ENCODE results near the gene NDUFB7. TPM values are rescaled to one million over a fixed set of nuclear protein-coding genes. Genes with fewer than 3 reads are reported as not detected.

Gene NDUFB7
- total RNA-seq (100 to 1,000 TPM; 389 to 493 TPM), polyA plus RNA-seq (ENCODE audit: insufficient read depth, low read depth, low replicate concordance) (259 TPM)
- long read RNA-seq, donor 1, transcript NDUFB7-201 (3 exons, 531 nt), result major isoform, 127 of 132 reads
- long read RNA-seq, donor 1, partial matches to known transcripts, result 5 of 132 reads
- long read RNA-seq, donor 1, other reads (novel, unspliced or antisense), result 0 of 132 reads
- long read RNA-seq, donor 2, transcript NDUFB7-201 (3 exons, 531 nt), result major isoform, 94 of 94 reads
- long read RNA-seq, donor 2, partial matches to known transcripts, result 0 of 94 reads
- long read RNA-seq, donor 2, other reads (novel, unspliced or antisense), result 0 of 94 reads

- no peaks in the 10 kb centered on the region for H3K27me3 ChIP-seq
- H3K9me3 ChIP-seq, result no peaks in the 10 kb centered on the region
- intact Hi-C loops (cut with DNase I; ENCODE audit: low total_unique reads), result no loop called here
- no peak for TF ChIP-seq POLR2A (IDR thresholded peaks at IDR 0.05)
- TF ChIP-seq, protein P1, sequence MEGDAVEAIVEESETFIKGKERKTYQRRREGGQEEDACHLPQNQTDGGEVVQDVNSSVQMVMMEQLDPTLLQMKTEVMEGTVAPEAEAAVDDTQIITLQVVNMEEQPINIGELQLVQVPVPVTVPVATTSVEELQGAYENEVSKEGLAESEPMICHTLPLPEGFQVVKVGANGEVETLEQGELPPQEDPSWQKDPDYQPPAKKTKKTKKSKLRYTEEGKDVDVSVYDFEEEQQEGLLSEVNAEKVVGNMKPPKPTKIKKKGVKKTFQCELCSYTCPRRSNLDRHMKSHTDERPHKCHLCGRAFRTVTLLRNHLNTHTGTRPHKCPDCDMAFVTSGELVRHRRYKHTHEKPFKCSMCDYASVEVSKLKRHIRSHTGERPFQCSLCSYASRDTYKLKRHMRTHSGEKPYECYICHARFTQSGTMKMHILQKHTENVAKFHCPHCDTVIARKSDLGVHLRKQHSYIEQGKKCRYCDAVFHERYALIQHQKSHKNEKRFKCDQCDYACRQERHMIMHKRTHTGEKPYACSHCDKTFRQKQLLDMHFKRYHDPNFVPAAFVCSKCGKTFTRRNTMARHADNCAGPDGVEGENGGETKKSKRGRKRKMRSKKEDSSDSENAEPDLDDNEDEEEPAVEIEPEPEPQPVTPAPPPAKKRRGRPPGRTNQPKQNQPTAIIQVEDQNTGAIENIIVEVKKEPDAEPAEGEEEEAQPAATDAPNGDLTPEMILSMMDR (IDR thresholded peaks at IDR 0.05), result peak; percentile 81 to 86 (median 81)
- H3K4me3 ChIP-seq, result peak within 1 kb of the TSS; percentile 73 to 94
- H3K27ac ChIP-seq, result peak within 1 kb of the TSS; percentile 17 to 69
- DNase-seq, result peak; percentile 96
- 2 to 5% methylated on average over 17 to 35 of the region's 40 CpGs for WGBS, 2 donors
- no peaks in the 10 kb centered on the region for H3K36me3 ChIP-seq (ENCODE audit: low read depth, missing control alignments)
- H3K4me1 ChIP-seq, result peaks cover 25% of the 10 kb centered on the region
Observed at GRCh38 chr19:14571695-14572490, at the start of gene NDUFB7. Gene NDUFB7, minus strand, starts transcription at chr19:14572066. Its CDS starts 66 bp downstream, at chr19:14572000.

- no peak overlapping the region for H3K27ac ChIP-seq
Observed at GRCh38 chr19:14619404-14619803, 47.5 kb upstream of the NDUFB7 start.

GRCh38 chr19:14616407-14616806 is 44.5 kb upstream of the NDUFB7 start:
- Histone ChIP-seq H3K4me3 (no peak overlapping the region), H3K4me1 (no peaks in the 10 kb centered on the region), H3K36me3 (ENCODE audit: low read depth, missing control alignments) (no peaks in the 10 kb centered on the region), H3K27ac (no peak overlapping the region), H3K9me3 (peaks cover 3% of the 10 kb centered on the region), H3K27me3 (no peaks in the 10 kb centered on the region)
- WGBS, 2 donors, result 90 to 92% methylated on average over 3 of the region's 3 CpGs
- intact Hi-C loops (cut with DNase I; ENCODE audit: low total_unique reads), result no loop called here
- no peak for DNase-seq
- TF ChIP-seq, protein P1 (IDR thresholded peaks at IDR 0.05), result no peak
- TF ChIP-seq POLR2A (IDR thresholded peaks at IDR 0.05), result no peak

More at GRCh38 chr19:14619404-14619803, 47.5 kb upstream of the NDUFB7 start:
- Histone ChIP-seq H3K4me3 (no peak overlapping the region), H3K36me3 (ENCODE audit: low read depth, missing control alignments) (no peaks in the 10 kb centered on the region), H3K9me3 (peaks cover 3% of the 10 kb centered on the region), H3K4me1 (no peaks in the 10 kb centered on the region), H3K27me3 (no peaks in the 10 kb centered on the region)
- DNase-seq, result no peak
- intact Hi-C loops (cut with DNase I; ENCODE audit: low total_unique reads), result no loop called here
- TF ChIP-seq, protein P1 (IDR thresholded peaks at IDR 0.05), result no peak
- no peak for TF ChIP-seq POLR2A (IDR thresholded peaks at IDR 0.05)

- Histone ChIP-seq H3K27me3 (no peaks in the 10 kb centered on the region), H3K4me1 (no peaks in the 10 kb centered on the region), H3K4me3 (no peak overlapping the region), H3K36me3 (ENCODE audit: low read depth, missing control alignments) (no peaks in the 10 kb centered on the region), H3K27ac (no peak overlapping the region), H3K9me3 (peaks cover 3% of the 10 kb centered on the region)
- no peak for DNase-seq
- intact Hi-C loops (cut with DNase I; ENCODE audit: low total_unique reads), result no loop called here
- TF ChIP-seq, protein P1 (IDR thresholded peaks at IDR 0.05), result no peak
- no peak for TF ChIP-seq POLR2A (IDR thresholded peaks at IDR 0.05)
- WGBS, 2 donors, result 94 to 95% methylated on average over 8 of the region's 8 CpGs
Observed at GRCh38 chr19:14615623-14616022, 43.8 kb upstream of the NDUFB7 start.

Data from testis (tissue), 5 donors.